GM18858 (cell line): Measurements from ENCODE around the gene SLC52A1.

Source experiments
- ATAC-seq: cut with Tn5 transposase; IDR thresholded peaks from one replicate; pipeline ENCODE4 v1.9.1; 2021; ENCODE audit not compliant: unreplicated experiment

SLC52A1 gene

GRCh38 chr17:4994081-4994595 is 41.1 kb downstream of the SLC52A1 start:
- ATAC-seq: no peak

- ATAC-seq: no peak
These were observed 47.3 kb downstream of the SLC52A1 start for GRCh38 chr17:4987767-4988567.

- ATAC-seq: no peak
These were observed 48.1 kb downstream of the SLC52A1 start, which contains the start of gene CAMTA2 for GRCh38 chr17:4986951-4987766. TSS of gene CAMTA2 (minus strand) at chr17:4987675. CDS start at chr17:4986222, 1,453 bp downstream.

- ATAC-seq: no peak
These were observed 48.8 kb downstream of the SLC52A1 start for GRCh38 chr17:4986403-4986802.
